Gastrocnemius medialis (tissue), 4 donors: ENCODE data around the gene ZNF423.

Experiments
- POLR2A ChIP-seq, 2 donors: fragments of 450-650 bp; IDR thresholded peaks; one replicate each; pipeline ENCODE4 v1.6.1; 2017; ENCODE audit warnings: antibody characterized with exemption in 2 of 2, mild to moderate bottlenecking in 2 of 2, moderate library complexity in 2 of 2
- TF ChIP-seq, protein P1 (sequence below), 5 experiments: fragments of 450-650 bp in 3 of 5; fragments of 200-600 bp in 2 of 5; sonication (generic) in 2 of 5; IDR thresholded peaks in 4 of 5; conservative IDR thresholded peaks in 1 of 5; 1 replicate in 4 of 5; 2 replicates in 1 of 5; pipeline ENCODE4 v1.5.1; 2016 to 2019; ENCODE audit warnings: antibody characterized with exemption in 5 of 5, mild to moderate bottlenecking in 3 of 5, moderate library complexity in 3 of 5

GRCh38 chr16:49810831-49811230 lies 45.1 kb downstream of the ZNF423 start:
- TF ChIP-seq, protein P1, sequence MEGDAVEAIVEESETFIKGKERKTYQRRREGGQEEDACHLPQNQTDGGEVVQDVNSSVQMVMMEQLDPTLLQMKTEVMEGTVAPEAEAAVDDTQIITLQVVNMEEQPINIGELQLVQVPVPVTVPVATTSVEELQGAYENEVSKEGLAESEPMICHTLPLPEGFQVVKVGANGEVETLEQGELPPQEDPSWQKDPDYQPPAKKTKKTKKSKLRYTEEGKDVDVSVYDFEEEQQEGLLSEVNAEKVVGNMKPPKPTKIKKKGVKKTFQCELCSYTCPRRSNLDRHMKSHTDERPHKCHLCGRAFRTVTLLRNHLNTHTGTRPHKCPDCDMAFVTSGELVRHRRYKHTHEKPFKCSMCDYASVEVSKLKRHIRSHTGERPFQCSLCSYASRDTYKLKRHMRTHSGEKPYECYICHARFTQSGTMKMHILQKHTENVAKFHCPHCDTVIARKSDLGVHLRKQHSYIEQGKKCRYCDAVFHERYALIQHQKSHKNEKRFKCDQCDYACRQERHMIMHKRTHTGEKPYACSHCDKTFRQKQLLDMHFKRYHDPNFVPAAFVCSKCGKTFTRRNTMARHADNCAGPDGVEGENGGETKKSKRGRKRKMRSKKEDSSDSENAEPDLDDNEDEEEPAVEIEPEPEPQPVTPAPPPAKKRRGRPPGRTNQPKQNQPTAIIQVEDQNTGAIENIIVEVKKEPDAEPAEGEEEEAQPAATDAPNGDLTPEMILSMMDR (IDR thresholded peaks at IDR 0.05 in 4 of 5, conservative IDR thresholded peaks at IDR 0.05 in 1 of 5): no peak
- TF ChIP-seq POLR2A (IDR thresholded peaks at IDR 0.05): no peak
